Measurements from ENCODE around the gene C9orf72. TPM values are rescaled to one million over a fixed set of nuclear protein-coding genes. Genes with fewer than 3 reads are reported as not detected.
"Not testable (repeated sequence)": the region's sequence is repeated elsewhere in the genome, so short reads cannot be mapped to it uniquely, and the experiment has no call there.

Gene C9orf72
- total RNA-seq: 23.2 TPM

- DNase-seq (ENCODE audit: low spot score) (peak; percentile 87), ATAC-seq (peak; percentile 94)
- intact Hi-C loops (cut with DNase I): no loop called here
These were observed at the start of gene C9orf72 for GRCh38 chr9:27572918-27573633. Gene C9orf72 (minus strand): TSS chr9:27573481. CDS start chr9:27567120, 6,361 bp downstream.

GRCh38 chr9:27622693-27623340, 49.5 kb upstream of the C9orf72 start:
- intact Hi-C loops (cut with DNase I): no loop called here
- DNase-seq (ENCODE audit: low spot score) (no peak), ATAC-seq (no peak)

GRCh38 chr9:27619743-27620142, 46.5 kb upstream of the C9orf72 start:
- DNase-seq (ENCODE audit: low spot score) (no peak), ATAC-seq (no peak)
- intact Hi-C loops (cut with DNase I): no loop called here

- DNase-seq (ENCODE audit: low spot score) (no peak), ATAC-seq (no peak)
- intact Hi-C loops (cut with DNase I): no loop called here
These were observed 44.8 kb upstream of the C9orf72 start for GRCh38 chr9:27618066-27618465.

- intact Hi-C loops (cut with DNase I): no loop called here
- ATAC-seq: no peak
- no peak for DNase-seq (ENCODE audit: low spot score)
These were observed 41.3 kb upstream of the C9orf72 start for GRCh38 chr9:27614551-27614950.

GRCh38 chr9:27612036-27612435, 38.8 kb upstream of the C9orf72 start:
- ATAC-seq; DNase-seq (ENCODE audit: low spot score); intact Hi-C loops (cut with DNase I): not testable (repeated sequence)

- intact Hi-C loops (cut with DNase I): no loop called here
- ATAC-seq (no peak), DNase-seq (ENCODE audit: low spot score) (no peak)
These were observed 37.3 kb upstream of the C9orf72 start for GRCh38 chr9:27610622-27611021.

GRCh38 chr9:27602954-27603353, 29.7 kb upstream of the C9orf72 start:
- intact Hi-C loops (cut with DNase I): no loop called here
- DNase-seq (ENCODE audit: low spot score): no peak
- ATAC-seq: no peak

GRCh38 chr9:27602142-27602861, 29.0 kb upstream of the C9orf72 start:
- DNase-seq (ENCODE audit: low spot score): no peak
- intact Hi-C loops (cut with DNase I): no loop called here
- ATAC-seq: no peak

GRCh38 chr9:27601396-27601795, 28.1 kb upstream of the C9orf72 start:
- intact Hi-C loops (cut with DNase I): no loop called here
- DNase-seq (ENCODE audit: low spot score) (no peak), ATAC-seq (no peak)

GRCh38 chr9:27600256-27600655, 27.0 kb upstream of the C9orf72 start:
- DNase-seq (ENCODE audit: low spot score) (no peak), ATAC-seq (peak; percentile 85)
- intact Hi-C loops (cut with DNase I): no loop called here

- DNase-seq (ENCODE audit: low spot score) (no peak), ATAC-seq (peak; percentile 45)
- intact Hi-C loops (cut with DNase I): no loop called here
These were observed 26.6 kb upstream of the C9orf72 start for GRCh38 chr9:27599870-27600238.

GRCh38 chr9:27599102-27599869, 26.0 kb upstream of the C9orf72 start:
- intact Hi-C loops (cut with DNase I): no loop called here
- DNase-seq (ENCODE audit: low spot score) (no peak), ATAC-seq (peak; percentile 61)

GRCh38 chr9:27595733-27596132, 22.5 kb upstream of the C9orf72 start:
- ATAC-seq: no peak
- DNase-seq (ENCODE audit: low spot score): no peak

GRCh38 chr9:27591672-27592071, 18.4 kb upstream of the C9orf72 start:
- intact Hi-C loops (cut with DNase I): no loop called here
- no peak for ATAC-seq
- DNase-seq (ENCODE audit: low spot score): no peak

More at GRCh38 chr9:27595733-27596132, 22.5 kb upstream of the C9orf72 start:
- intact Hi-C loops (cut with DNase I): no loop called here

- ATAC-seq (no peak), DNase-seq (ENCODE audit: low spot score) (no peak)
- intact Hi-C loops (cut with DNase I): no loop called here
These were observed 17.8 kb upstream of the C9orf72 start for GRCh38 chr9:27591093-27591492.

GRCh38 chr9:27590651-27591050, 17.4 kb upstream of the C9orf72 start:
- DNase-seq (ENCODE audit: low spot score): no peak
- intact Hi-C loops (cut with DNase I): no loop called here
- no peak for ATAC-seq

GRCh38 chr9:27589462-27589861, 16.2 kb upstream of the C9orf72 start:
- DNase-seq (ENCODE audit: low spot score): no peak
- intact Hi-C loops (cut with DNase I): no loop called here
- ATAC-seq: no peak

- intact Hi-C loops (cut with DNase I): no loop called here
- no peak for ATAC-seq
- no peak for DNase-seq (ENCODE audit: low spot score)
These were observed 13.0 kb upstream of the C9orf72 start for GRCh38 chr9:27586304-27586703.
